CD4-positive, alpha-beta T cell treated with Interleukin-15 for 4 hours (primary cell): Measurements from ENCODE around the gene GADD45A.

Experiments
- DNase-seq: peaks from one replicate; pipeline ENCODE4 v3.0.0-alpha.2; 2020; ENCODE audit warnings: low spot score

Gene GADD45A

GRCh38 chr1:67689267-67690017, 4.4 kb downstream of the GADD45A start:
- DNase-seq = no peak

GRCh38 chr1:67690018-67690363, 5.0 kb downstream of the GADD45A start:
- no peak for DNase-seq

GRCh38 chr1:67690411-67690810, 5.4 kb downstream of the GADD45A start:
- DNase-seq = no peak

- DNase-seq = no peak
Measured at GRCh38 chr1:67691712-67692111, 6.7 kb downstream of the GADD45A start.

GRCh38 chr1:67695963-67696362, 11.0 kb downstream of the GADD45A start:
- no peak for DNase-seq

GRCh38 chr1:67696708-67697107, 11.7 kb downstream of the GADD45A start:
- no peak for DNase-seq

- DNase-seq = no peak
Measured at GRCh38 chr1:67700220-67700619, 15.2 kb downstream of the GADD45A start.

GRCh38 chr1:67700692-67701410, 15.8 kb downstream of the GADD45A start:
- no peak for DNase-seq

- no peak for DNase-seq
Measured at GRCh38 chr1:67701876-67702275, 16.9 kb downstream of the GADD45A start.

- no peak for DNase-seq
Measured at GRCh38 chr1:67704351-67704750, 19.4 kb downstream of the GADD45A start.

GRCh38 chr1:67705735-67706453, 20.9 kb downstream of the GADD45A start:
- no peak for DNase-seq

- DNase-seq = no peak
Measured at GRCh38 chr1:67708606-67709005, 23.6 kb downstream of the GADD45A start.

- DNase-seq = no peak
Measured at GRCh38 chr1:67710417-67710816, 25.4 kb downstream of the GADD45A start.

GRCh38 chr1:67711158-67711854, 26.3 kb downstream of the GADD45A start:
- no peak for DNase-seq

GRCh38 chr1:67711855-67712212, 26.8 kb downstream of the GADD45A start:
- no peak for DNase-seq

- no peak for DNase-seq
Measured at GRCh38 chr1:67713057-67713846, 28.3 kb downstream of the GADD45A start.

GRCh38 chr1:67715819-67716218, 30.8 kb downstream of the GADD45A start:
- no peak for DNase-seq

- DNase-seq = no peak
Measured at GRCh38 chr1:67716800-67717199, 31.8 kb downstream of the GADD45A start.

- DNase-seq = no peak
Measured at GRCh38 chr1:67717876-67718275, 32.9 kb downstream of the GADD45A start.

GRCh38 chr1:67719329-67720196, 34.6 kb downstream of the GADD45A start:
- DNase-seq = no peak

GRCh38 chr1:67721112-67721511, 36.1 kb downstream of the GADD45A start:
- no peak for DNase-seq
